HS-5 (cell line): ENCODE results near the gene CENPO.

Experiments
- DNase-seq: peaks from one replicate; pipeline ENCODE4 v3.0.0-alpha.2; 2012; ENCODE audit warnings: low read depth

CENPO gene

DNA sequence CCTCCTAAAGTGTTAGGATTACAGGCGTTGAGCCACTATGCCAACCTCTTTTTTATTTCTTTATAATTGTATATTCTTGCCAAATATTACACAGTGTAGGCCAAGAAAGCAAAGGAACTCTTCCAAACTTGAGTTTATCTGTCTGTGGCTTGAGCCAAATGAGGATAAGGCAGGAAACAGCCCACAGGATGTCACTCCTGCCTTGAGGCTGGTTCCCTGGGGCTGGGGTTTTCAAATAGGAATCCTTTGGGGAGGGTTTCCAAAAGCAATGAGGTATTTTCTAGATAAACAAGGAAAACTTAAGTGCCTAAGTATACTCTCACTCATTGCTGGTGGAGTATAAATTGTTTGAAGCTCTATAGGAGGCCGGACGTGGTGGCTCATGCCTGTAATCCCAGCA lies 70.4 kb downstream of the CENPO start:
- DNase-seq, result no peak

DNA sequence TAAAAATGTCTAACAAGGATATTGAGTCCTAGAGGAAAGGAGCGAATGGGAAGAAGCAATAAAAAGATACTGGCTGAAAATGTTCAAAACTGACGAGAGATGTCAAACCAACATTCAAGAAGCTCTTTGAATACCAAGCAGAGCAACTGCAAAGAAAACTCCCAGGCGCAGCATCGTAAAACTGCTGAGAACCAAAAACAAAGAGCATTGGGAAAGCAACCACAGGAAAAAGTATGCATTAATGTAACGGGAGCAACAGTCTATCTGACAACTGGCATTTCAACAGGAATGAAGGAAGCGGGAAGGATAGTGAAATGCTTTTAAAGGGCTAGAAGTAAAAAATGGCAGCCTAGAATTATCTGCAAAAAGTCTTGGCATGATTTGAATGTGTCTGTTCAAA lies 73.7 kb downstream of the CENPO start:
- no peak for DNase-seq

DNA sequence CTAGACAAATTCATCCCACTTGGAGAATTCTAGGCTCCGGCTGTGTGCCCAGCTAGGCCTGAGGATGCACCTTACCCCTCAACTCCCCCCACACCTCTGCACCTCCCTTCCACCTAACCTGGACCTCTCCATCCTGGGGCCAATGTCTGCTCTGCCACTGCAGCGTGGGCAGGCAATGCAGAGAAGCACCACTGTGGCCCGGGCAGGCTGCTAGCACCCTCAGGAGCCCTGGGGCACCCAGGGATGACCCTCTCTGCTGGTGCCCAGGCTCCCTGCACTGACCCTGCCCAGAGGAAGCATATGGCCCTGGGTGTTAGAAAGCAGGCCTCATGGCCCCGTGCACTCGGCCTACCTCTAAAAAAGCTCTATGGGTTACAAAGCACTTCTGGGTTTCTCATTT lies 77.2 kb downstream of the CENPO start:
- DNase-seq, result no peak

DNA sequence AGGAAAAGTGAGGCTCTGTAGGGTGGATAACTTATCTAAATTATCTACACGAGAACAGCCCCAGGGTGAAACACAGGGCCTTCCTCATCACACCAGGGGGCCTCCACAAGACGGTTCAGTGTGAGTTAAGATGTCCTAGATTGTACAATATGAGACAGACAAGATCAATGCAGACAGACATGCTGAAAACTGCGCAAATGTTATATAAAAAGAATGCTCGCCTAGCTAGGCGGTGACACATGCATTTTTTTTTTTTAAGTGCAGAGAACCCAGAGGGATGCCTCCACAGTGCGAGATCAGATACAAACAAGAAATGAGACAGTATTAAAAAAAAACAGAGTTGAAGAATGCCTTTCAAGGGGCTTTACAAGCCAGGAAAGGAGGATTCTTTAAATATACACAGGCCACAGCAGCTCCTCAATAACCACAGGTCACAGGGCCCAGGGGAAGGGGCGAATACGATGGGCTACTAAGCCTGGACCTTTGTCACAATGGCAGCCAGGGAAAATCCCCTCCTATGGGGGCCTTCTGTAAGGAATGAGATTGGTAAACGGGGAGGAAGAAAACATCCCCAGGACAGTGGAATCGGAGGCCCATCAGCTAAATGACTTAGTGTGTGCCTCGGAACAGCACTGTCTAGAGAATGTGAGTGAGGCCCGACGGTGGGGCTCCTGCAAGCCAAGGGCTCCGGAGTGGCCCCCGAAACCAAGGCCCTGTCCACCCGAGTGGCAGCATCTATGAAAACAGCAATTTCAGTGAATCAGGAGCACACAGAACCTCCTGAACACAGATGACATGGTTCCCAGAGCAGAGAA lies 77.9 kb downstream of the CENPO start:
- DNase-seq, result no peak

- no peak for DNase-seq
Measured at GRCh38 chr2:24871852-24872333, 78.7 kb downstream of the CENPO start.
